B cell (primary cell): ENCODE data around the gene BCHE. TPM values are rescaled to one million over a fixed set of nuclear protein-coding genes. Genes with fewer than 3 reads are reported as not detected.

Experiments
- ATAC-seq: fragments of 200-7000 bp; cut with Tn5 transposase; one replicate; pipeline ENCODE4 v1.10.0; 2021; ENCODE audit warnings: low read depth, mild to moderate bottlenecking, moderate number of reproducible peaks, moderate library complexity
- CTCF ChIA-PET: fragments of 350-600 bp; sonication (Branson Sonifier 250); formaldehyde crosslinking; loops from one replicate; lab custom pipeline; 2021; ENCODE audit warnings: antibody characterized with exemption, inconsistent platforms; lab: Charles Lee
- POLR2A ChIA-PET: fragments of 350-600 bp; sonication (Branson Sonifier 250); formaldehyde crosslinking; loops from one replicate; lab custom pipeline; 2021; ENCODE audit warnings: antibody characterized with exemption; lab: Charles Lee
- DNase-seq: peaks from one replicate; pipeline ENCODE4 v3.0.0; 2013
- H2AFZ ChIP-seq: 2 replicates; pipeline ENCODE4 v1.6.1; 2012; ENCODE audit warnings: mild to moderate bottlenecking, low read depth, low read length; ENCODE audit not compliant: insufficient read depth, poor library complexity, severe bottlenecking
- H3K27ac ChIP-seq, 2 donors: 1 replicate in 1 of 2; 2 replicates in 1 of 2; pipeline ENCODE4 v1.5.1; 2012 to 2013; ENCODE audit warnings: low read length in 2 of 2, mild to moderate bottlenecking in 2 of 2, moderate library complexity in 1 of 2
- H3K27me3 ChIP-seq, 4 experiments: fragments of 200-600 bp in 1 of 4; sonication (generic) in 1 of 4; replicated peaks in 1 of 4; 1 replicate in 2 of 4; 2 replicates in 2 of 4; pipeline versions ENCODE4 v1.6.1 to v1.7.0; 2013 to 2016; ENCODE audit warnings: low read length in 3 of 4, mild to moderate bottlenecking in 2 of 4, mixed read lengths in 1 of 4, moderate library complexity in 1 of 4; ENCODE audit not compliant: insufficient read depth in 4 of 4, control insufficient read depth in 3 of 4; ENCODE audit errors: control extremely low read depth in 1 of 4
- H3K36me3 ChIP-seq, 2 experiments: replicated peaks in 1 of 2; 1 replicate in 1 of 2; 2 replicates in 1 of 2; pipeline versions ENCODE4 v1.6.1 to v1.7.1; 2013; ENCODE audit warnings: low read length in 1 of 2; ENCODE audit not compliant: insufficient read depth in 2 of 2, control insufficient read depth in 1 of 2; ENCODE audit errors: control extremely low read depth in 1 of 2, extremely low read depth in 1 of 2
- H3K4me1 ChIP-seq, 2 donors: fragments of 200-600 bp in 1 of 2; sonication (generic) in 1 of 2; 1 replicate in 1 of 2; 2 replicates in 1 of 2; pipeline versions ENCODE4 v1.5.1 to v1.6.1; 2013 to 2017; ENCODE audit warnings: low read length in 2 of 2; ENCODE audit not compliant: control insufficient read depth in 2 of 2, insufficient read depth in 2 of 2
- H3K4me2 ChIP-seq: replicated peaks from 2 replicates; pipeline ENCODE3; 2012; ENCODE audit warnings: mild to moderate bottlenecking, low read depth, low read length; ENCODE audit not compliant: poor library complexity, severe bottlenecking
- H3K4me3 ChIP-seq, 5 experiments: fragments of 200-600 bp in 1 of 5; sonication (generic) in 1 of 5; 1 replicate in 3 of 5; 2 replicates in 2 of 5; pipeline versions ENCODE4 v1.5.1 to v1.7.0; 2011 to 2016; ENCODE audit warnings: low read length in 4 of 5, mild to moderate bottlenecking in 4 of 5, low read depth in 2 of 5, control low read depth in 1 of 5, moderate library complexity in 1 of 5; ENCODE audit not compliant: insufficient read depth in 1 of 5; ENCODE audit errors: control extremely low read depth in 1 of 5, extremely low read depth in 1 of 5
- H3K79me2 ChIP-seq: fragments of 200-600 bp; sonication (generic); one replicate; pipeline ENCODE4 v1.6.0; 2016; ENCODE audit warnings: low read length; ENCODE audit not compliant: control insufficient read depth, insufficient read depth
- H3K9ac ChIP-seq: fragments of 200-600 bp; sonication (generic); 2 replicates; pipeline ENCODE4 v1.6.1; 2017; ENCODE audit warnings: mild to moderate bottlenecking, low read length, moderate library complexity
- H3K9me3 ChIP-seq, 3 donors: one replicate each; pipeline versions ENCODE4 v1.6.1 to v1.7.1; 2013; ENCODE audit warnings: low read length in 2 of 3; ENCODE audit not compliant: control insufficient read depth in 2 of 3, insufficient read depth in 1 of 3; ENCODE audit errors: control extremely low read depth in 1 of 3
- H4K20me1 ChIP-seq: 2 replicates; pipeline ENCODE4 v1.6.0; 2012; ENCODE audit warnings: mild to moderate bottlenecking, low read length; ENCODE audit not compliant: insufficient read depth, control insufficient read depth, poor library complexity, severe bottlenecking
- H3K27ac Mint-ChIP-seq: one replicate; pipeline ENCODE4 v1.8.0; 2021; ENCODE audit warnings: mixed read lengths
- H3K27me3 Mint-ChIP-seq: one replicate; pipeline ENCODE4 v1.8.0; 2021; ENCODE audit warnings: mixed read lengths
- H3K4me1 Mint-ChIP-seq: one replicate; pipeline ENCODE4 v1.8.0; 2021; ENCODE audit warnings: mixed read lengths
- H3K4me3 Mint-ChIP-seq: one replicate; pipeline ENCODE4 v1.8.0; 2021; ENCODE audit warnings: mixed read lengths
- H3K9me3 Mint-ChIP-seq: one replicate; pipeline ENCODE4 v1.8.0; 2022; ENCODE audit warnings: mixed read lengths; ENCODE audit not compliant: insufficient read depth
- CTCF ChIP-seq: fragments of 200-600 bp; IDR thresholded peaks from one replicate; pipeline ENCODE4 v1.8.0; 2022; ENCODE audit warnings: antibody characterized with exemption, mild to moderate bottlenecking
- EZH2 ChIP-seq: IDR thresholded peaks from 2 replicates; pipeline ENCODE4 v1.6.1; 2012; ENCODE audit warnings: borderline replicate concordance, low read depth, mild to moderate bottlenecking, moderate library complexity, low read length; ENCODE audit not compliant: insufficient read depth, poor library complexity, severe bottlenecking
- WGBS: methylation state at CpG from one replicate; pipeline ENCODE4 v1.1.5; 2013; ENCODE audit warnings: missing lambda C conversion rate; ENCODE audit not compliant: insufficient coverage; 5-methylcytosine and 5-hydroxymethylcytosine counted together
- intact Hi-C: fragments of 100-400 bp; cut with micrococcal nuclease; formaldehyde crosslinking; loops from one replicate; pipeline ENCODE4 v1.10.0; 2022
- polyA plus RNA-seq: library from polyadenylated mRNA; depleted of rRNA; stranded (reverse); fragments of >200 nt; gene quantifications from 2 replicates; pipeline ENCODE4 v1.2.3, GENCODE V29; 2012
- total RNA-seq, 2 donors: library from RNA; stranded (reverse); fragments of 120-200 nt in 1 of 2; gene quantifications; 1 replicate in 1 of 2; 2 replicates in 1 of 2; pipeline versions ENCODE4 v1.2.3 to v1.2.4, GENCODE V29; 2013 to 2022

BCHE gene
- total and polyA plus RNA-seq, 2 donors (not counting 1 experiment from before 2014, with no cell fraction given), result not detected

DNA sequence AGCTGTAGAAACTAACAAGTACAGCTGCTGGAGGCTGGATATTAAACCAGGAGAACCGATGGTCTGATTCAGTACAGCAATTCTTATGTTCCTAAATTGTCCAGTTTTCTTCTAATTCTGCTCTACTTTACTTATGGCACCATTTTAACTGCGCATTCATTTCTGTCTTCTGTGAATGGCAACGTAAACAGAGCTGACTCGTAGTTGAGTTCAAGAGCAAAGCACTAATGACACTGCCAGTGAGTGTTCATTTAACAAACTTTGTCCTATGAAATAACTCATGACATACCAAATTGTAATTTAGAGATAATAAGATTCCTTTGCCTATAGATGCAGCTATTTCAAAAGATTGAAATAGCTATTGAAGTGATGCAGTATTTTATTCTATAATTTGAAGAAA lies 48.7 kb downstream of the BCHE start:
- CTCF ChIA-PET, result no interaction called here

GRCh38 chr3:165786013-165786412 lies 51.2 kb downstream of the BCHE start:
- Histone ChIP-seq H3K4me3 (no peak overlapping the region), H3K4me1 (no peaks in the 10 kb centered on the region), H2AFZ (no peak overlapping the region), H3K9me3 (peaks cover 0 to 4% (median 3%) of the 10 kb centered on the region in 3 donors), H3K9ac (no peak overlapping the region), H3K27ac (no peak overlapping the region), H4K20me1 (no peaks in the 10 kb centered on the region), H3K36me3 (no peaks in the 10 kb centered on the region), H3K27me3 (no peaks in the 10 kb centered on the region), H3K4me2 (no peak overlapping the region), H3K79me2 (no peaks in the 10 kb centered on the region)
- H3K9me3 Mint-ChIP-seq, result peaks cover 5% of the 10 kb centered on the region
- H3K27me3 Mint-ChIP-seq, result no peaks in the 10 kb centered on the region
- intact Hi-C loops, result no loop called here
- H3K4me3 Mint-ChIP-seq, result no peak overlapping the region
- DNase-seq (no peak), ATAC-seq (no peak)
- H3K27ac Mint-ChIP-seq, result no peak overlapping the region
- CTCF ChIA-PET, result no interaction called here
- POLR2A ChIA-PET, result no interaction called here
- TF ChIP-seq CTCF (no peak), EZH2 (no peak)
- H3K4me1 Mint-ChIP-seq, result no peaks in the 10 kb centered on the region
- no CpG with 5 or more reads among the region's 4 CpGs for WGBS

More for the DNA sequence above, 48.7 kb downstream of the BCHE start:
- POLR2A ChIA-PET, result no interaction called here
- Histone ChIP-seq H3K4me3 (no peak overlapping the region), H3K4me2 (no peak overlapping the region), H3K27me3 (no peaks in the 10 kb centered on the region), H3K27ac (no peak overlapping the region), H3K36me3 (no peaks in the 10 kb centered on the region), H2AFZ (no peak overlapping the region), H4K20me1 (no peaks in the 10 kb centered on the region), H3K4me1 (no peaks in the 10 kb centered on the region), H3K79me2 (no peaks in the 10 kb centered on the region), H3K9me3 (peaks cover 0 to 4% (median 4%) of the 10 kb centered on the region in 3 donors), H3K9ac (no peak overlapping the region)
- Mint-ChIP-seq H3K27me3 (no peaks in the 10 kb centered on the region), H3K4me1 (no peaks in the 10 kb centered on the region), H3K9me3 (peaks cover 2% of the 10 kb centered on the region), H3K4me3 (no peak overlapping the region), H3K27ac (no peak overlapping the region)
- TF ChIP-seq EZH2 (no peak), CTCF (no peak)
- WGBS, result 83% methylated on average over 2 of the region's 4 CpGs
- DNase-seq (no peak), ATAC-seq (no peak)
- intact Hi-C loops, result no loop called here
